A673 (cell line): Measurements from ENCODE around the gene QRFP. TPM values are rescaled to one million over a fixed set of nuclear protein-coding genes. Genes with fewer than 3 reads are reported as not detected.

ENCODE experiments used
- BruUV-seq: library from RNA; stranded (reverse); fragments of 400-500 nt; replicated peaks from 2 replicates; lab custom pipeline; 2021; lab: Mats Ljungman, UMichigan
- CTCF ChIA-PET: fragments of 300-600 bp; sonication (Branson Sonifier 250); formaldehyde crosslinking; loops from one replicate; lab custom pipeline; 2022; ENCODE audit warnings: antibody characterized with exemption; lab: Charles Lee
- POLR2A ChIA-PET: fragments of 300-600 bp; sonication (Branson Sonifier 250); formaldehyde crosslinking; loops from one replicate; lab custom pipeline; 2022; ENCODE audit warnings: antibody characterized with exemption; ENCODE audit not compliant: low non-redundant PET; lab: Charles Lee
- DNase-seq: peaks from one replicate; pipeline ENCODE4 v3.0.0-alpha.2; 2015; ENCODE audit warnings: low spot score
- H3K27ac ChIP-seq: fragments of 200-600 bp; sonication (generic); 2 replicates; pipeline ENCODE4 v1.5.1; 2016; ENCODE audit warnings: mixed run types, low read depth, mild to moderate bottlenecking, mixed read lengths, antibody characterized with exemption, low read length; ENCODE audit not compliant: poor library complexity, severe bottlenecking
- H3K27me3 ChIP-seq: fragments of 200-600 bp; sonication (generic); replicated peaks from 2 replicates; pipeline ENCODE4 v1.6.1; 2017; ENCODE audit warnings: mixed run types, low read depth, mild to moderate bottlenecking, mixed read lengths, antibody characterized with exemption, low read length; ENCODE audit not compliant: insufficient read depth, poor library complexity
- H3K36me3 ChIP-seq: fragments of 200-600 bp; sonication (generic); 2 replicates; pipeline ENCODE4 v1.6.1; 2016; ENCODE audit warnings: mixed run types, mild to moderate bottlenecking, mixed read lengths, antibody characterized with exemption, low read length; ENCODE audit not compliant: insufficient read depth, poor library complexity, severe bottlenecking
- H3K4me1 ChIP-seq: fragments of 200-600 bp; sonication (generic); 2 replicates; pipeline ENCODE4 v1.6.1; 2017; ENCODE audit warnings: mixed run types, mild to moderate bottlenecking, mixed read lengths, antibody characterized with exemption, low read length; ENCODE audit not compliant: insufficient read depth, poor library complexity, severe bottlenecking
- H3K4me3 ChIP-seq: fragments of 200-600 bp; sonication (generic); 2 replicates; pipeline ENCODE4 v1.5.1; 2016; ENCODE audit warnings: low read depth, mixed run types, mild to moderate bottlenecking, mixed read lengths, low read length; ENCODE audit not compliant: poor library complexity, severe bottlenecking
- H3K9me3 ChIP-seq: fragments of 200-600 bp; sonication (generic); 2 replicates; pipeline ENCODE4 v1.6.1; 2016; ENCODE audit warnings: mixed run types, low read depth, mild to moderate bottlenecking, mixed read lengths, antibody characterized with exemption, low read length; ENCODE audit not compliant: poor library complexity, severe bottlenecking
- EZH2 ChIP-seq: fragments of 200-600 bp; sonication (generic); IDR thresholded peaks from 2 replicates; pipeline ENCODE4 v1.6.1; 2017; ENCODE audit warnings: borderline replicate concordance, low read depth, mild to moderate bottlenecking, mixed read lengths, antibody characterized with exemption, low read length; ENCODE audit not compliant: poor library complexity, severe bottlenecking
- intact Hi-C: fragments of 100-400 bp; cut with micrococcal nuclease; formaldehyde crosslinking; loops from one replicate; pipeline ENCODE4 v1.10.0; 2022; ENCODE audit not compliant: unreplicated experiment
- total RNA-seq: library from RNA; stranded (reverse); gene quantifications from 2 replicates; pipeline ENCODE4 v1.2.3, GENCODE V29; 2021
- TF ChIP-seq, protein P1 (sequence below): fragments of 300-800, 200-600 bp; sonication (generic); conservative IDR thresholded peaks from 2 replicates; pipeline ENCODE4 v1.5.1; 2017; ENCODE audit warnings: low read depth, mild to moderate bottlenecking, antibody characterized with exemption, low read length, moderate library complexity, mixed read lengths

Gene QRFP
- total RNA-seq, 1 experiment from 2014 or later, result not detected

DNA sequence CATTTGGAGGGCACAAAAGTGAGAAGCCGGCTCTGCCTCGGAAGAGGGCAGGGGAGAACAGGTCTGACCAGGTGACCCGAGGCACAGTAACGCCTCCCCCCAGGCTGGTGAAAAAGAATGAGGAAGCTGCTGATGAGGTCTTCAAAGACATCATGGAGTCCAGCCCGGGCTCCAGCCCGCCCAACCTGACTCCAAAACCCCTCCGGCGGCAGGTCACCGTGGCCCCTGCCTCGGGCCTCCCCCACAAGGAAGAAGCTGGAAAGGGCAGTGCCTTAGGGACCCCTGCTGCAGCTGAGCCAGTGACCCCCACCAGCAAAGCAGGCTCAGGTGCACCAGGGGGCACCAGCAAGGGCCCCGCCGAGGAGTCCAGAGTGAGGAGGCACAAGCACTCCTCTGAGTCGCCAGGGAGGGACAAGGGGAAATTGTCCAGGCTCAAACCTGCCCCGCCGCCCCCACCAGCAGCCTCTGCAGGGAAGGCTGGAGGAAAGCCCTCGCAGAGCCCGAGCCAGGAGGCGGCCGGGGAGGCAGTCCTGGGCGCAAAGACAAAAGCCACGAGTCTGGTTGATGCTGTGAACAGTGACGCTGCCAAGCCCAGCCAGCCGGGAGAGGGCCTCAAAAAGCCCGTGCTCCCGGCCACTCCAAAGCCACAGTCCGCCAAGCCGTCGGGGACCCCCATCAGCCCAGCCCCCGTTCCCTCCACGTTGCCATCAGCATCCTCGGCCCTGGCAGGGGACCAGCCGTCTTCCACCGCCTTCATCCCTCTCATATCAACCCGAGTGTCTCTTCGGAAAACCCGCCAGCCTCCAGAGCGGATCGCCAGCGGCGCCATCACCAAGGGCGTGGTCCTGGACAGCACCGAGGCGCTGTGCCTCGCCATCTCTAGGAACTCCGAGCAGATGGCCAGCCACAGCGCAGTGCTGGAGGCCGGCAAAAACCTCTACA, 11.8 kb downstream of the QRFP start:
- Histone ChIP-seq H3K4me1 (no peaks in the 10 kb centered on the region), H3K27ac (no peak overlapping the region), H3K9me3 (no peaks in the 10 kb centered on the region), H3K36me3 (peaks cover 83% of the 10 kb centered on the region), H3K4me3 (no peak overlapping the region), H3K27me3 (no peaks in the 10 kb centered on the region)
- intact Hi-C loops, result no loop called here
- TF ChIP-seq EZH2, result no peak
- TF ChIP-seq, protein P1, sequence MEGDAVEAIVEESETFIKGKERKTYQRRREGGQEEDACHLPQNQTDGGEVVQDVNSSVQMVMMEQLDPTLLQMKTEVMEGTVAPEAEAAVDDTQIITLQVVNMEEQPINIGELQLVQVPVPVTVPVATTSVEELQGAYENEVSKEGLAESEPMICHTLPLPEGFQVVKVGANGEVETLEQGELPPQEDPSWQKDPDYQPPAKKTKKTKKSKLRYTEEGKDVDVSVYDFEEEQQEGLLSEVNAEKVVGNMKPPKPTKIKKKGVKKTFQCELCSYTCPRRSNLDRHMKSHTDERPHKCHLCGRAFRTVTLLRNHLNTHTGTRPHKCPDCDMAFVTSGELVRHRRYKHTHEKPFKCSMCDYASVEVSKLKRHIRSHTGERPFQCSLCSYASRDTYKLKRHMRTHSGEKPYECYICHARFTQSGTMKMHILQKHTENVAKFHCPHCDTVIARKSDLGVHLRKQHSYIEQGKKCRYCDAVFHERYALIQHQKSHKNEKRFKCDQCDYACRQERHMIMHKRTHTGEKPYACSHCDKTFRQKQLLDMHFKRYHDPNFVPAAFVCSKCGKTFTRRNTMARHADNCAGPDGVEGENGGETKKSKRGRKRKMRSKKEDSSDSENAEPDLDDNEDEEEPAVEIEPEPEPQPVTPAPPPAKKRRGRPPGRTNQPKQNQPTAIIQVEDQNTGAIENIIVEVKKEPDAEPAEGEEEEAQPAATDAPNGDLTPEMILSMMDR, result no peak
- no peak for DNase-seq
- POLR2A ChIA-PET, result no interaction called here
- CTCF ChIA-PET, result no interaction called here
- BruUV-seq, result no TSS peak

DNA sequence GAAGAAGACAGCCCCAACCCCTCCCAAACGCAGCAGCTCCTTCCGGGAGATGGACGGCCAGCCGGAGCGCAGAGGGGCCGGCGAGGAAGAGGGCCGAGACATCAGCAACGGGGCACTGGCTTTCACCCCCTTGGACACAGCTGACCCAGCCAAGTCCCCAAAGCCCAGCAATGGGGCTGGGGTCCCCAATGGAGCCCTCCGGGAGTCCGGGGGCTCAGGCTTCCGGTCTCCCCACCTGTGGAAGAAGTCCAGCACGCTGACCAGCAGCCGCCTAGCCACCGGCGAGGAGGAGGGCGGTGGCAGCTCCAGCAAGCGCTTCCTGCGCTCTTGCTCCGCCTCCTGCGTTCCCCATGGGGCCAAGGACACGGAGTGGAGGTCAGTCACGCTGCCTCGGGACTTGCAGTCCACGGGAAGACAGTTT, 12.5 kb downstream of the QRFP start:
- Histone ChIP-seq H3K27ac (no peak overlapping the region), H3K4me3 (no peak overlapping the region), H3K4me1 (no peaks in the 10 kb centered on the region), H3K27me3 (no peaks in the 10 kb centered on the region), H3K36me3 (peaks cover 90% of the 10 kb centered on the region), H3K9me3 (no peaks in the 10 kb centered on the region)
- intact Hi-C loops, result no loop called here
- no peak for TF ChIP-seq EZH2
- TF ChIP-seq, protein P1, result no peak
- DNase-seq, result no peak
- BruUV-seq, result no TSS peak
- CTCF ChIA-PET, result no interaction called here
- POLR2A ChIA-PET, result no interaction called here

DNA sequence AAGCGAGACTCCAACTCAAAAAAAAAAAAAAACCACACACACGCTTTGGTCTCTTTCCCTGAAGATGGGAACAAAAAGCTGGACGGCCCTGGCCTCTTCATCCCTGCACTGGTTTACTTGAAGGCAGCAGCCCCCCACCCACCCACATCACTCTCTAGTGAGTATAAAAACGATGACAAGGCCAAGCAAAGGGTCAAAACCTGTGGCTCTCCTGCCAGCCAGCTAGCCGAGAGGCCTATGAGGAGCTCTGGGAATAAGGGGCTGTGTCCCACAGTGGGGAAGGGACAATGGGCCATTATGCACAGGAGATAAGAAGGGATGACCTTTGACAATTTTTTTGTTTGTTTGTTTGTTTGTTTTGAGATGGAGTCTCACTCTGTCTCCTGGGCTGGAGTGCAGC, 13.1 kb downstream of the QRFP start:
- Histone ChIP-seq H3K27me3 (no peaks in the 10 kb centered on the region), H3K9me3 (no peaks in the 10 kb centered on the region), H3K36me3 (peaks cover 91% of the 10 kb centered on the region), H3K27ac (no peak overlapping the region), H3K4me1 (no peaks in the 10 kb centered on the region), H3K4me3 (no peak overlapping the region)
- POLR2A ChIA-PET, result no interaction called here
- intact Hi-C loops, result no loop called here
- no TSS peak for BruUV-seq
- DNase-seq, result no peak
- TF ChIP-seq, protein P1, result no peak
- TF ChIP-seq EZH2, result no peak
- CTCF ChIA-PET, result interaction anchor here (0.8 kb wide), 1 partner anchor 173 kb away, joined by 5 read pairs; no protein-coding TSS in a partner anchor
